GM19025 (cell line): ENCODE data around the gene HIPK4.

ENCODE experiments used
- ATAC-seq: cut with Tn5 transposase; IDR thresholded peaks from one replicate; pipeline ENCODE4 v1.9.1; 2021; ENCODE audit warnings: mild to moderate bottlenecking, low read depth, moderate library complexity; ENCODE audit not compliant: unreplicated experiment

Gene HIPK4

GRCh38 chr19:40367577-40368434 lies 22.2 kb downstream of the HIPK4 start:
- no peak for ATAC-seq

GRCh38 chr19:40366697-40367561 lies 23.1 kb downstream of the HIPK4 start:
- no peak for ATAC-seq

GRCh38 chr19:40365613-40366401 lies 24.2 kb downstream of the HIPK4 start:
- ATAC-seq, result no peak

GRCh38 chr19:40365010-40365409 lies 25.0 kb downstream of the HIPK4 start:
- ATAC-seq, result no peak

DNA sequence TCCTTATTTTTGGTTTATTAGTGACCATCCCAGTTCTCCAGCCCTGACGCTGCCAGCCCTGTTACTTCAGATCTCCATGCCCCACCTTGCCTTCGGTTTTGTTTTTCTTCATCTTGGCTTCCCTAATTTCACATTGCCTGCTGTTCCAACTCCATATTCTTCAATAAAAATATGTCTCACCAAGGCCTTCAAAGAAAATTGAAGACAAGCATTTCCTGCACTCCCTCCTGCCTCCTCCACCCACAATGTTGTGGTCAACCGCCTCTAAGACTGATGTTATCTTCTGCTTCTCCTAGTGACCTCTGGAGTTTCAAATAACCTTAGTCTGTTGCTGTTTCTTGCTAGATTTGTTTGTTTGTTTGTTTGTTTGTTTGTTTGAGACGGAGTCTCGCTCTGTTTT lies 26.9 kb downstream of the HIPK4 start:
- no peak for ATAC-seq

- no peak for ATAC-seq
Measured at GRCh38 chr19:40362160-40362559, 27.8 kb downstream of the HIPK4 start.

GRCh38 chr19:40360708-40361241 lies 29.2 kb downstream of the HIPK4 start:
- no peak for ATAC-seq

DNA sequence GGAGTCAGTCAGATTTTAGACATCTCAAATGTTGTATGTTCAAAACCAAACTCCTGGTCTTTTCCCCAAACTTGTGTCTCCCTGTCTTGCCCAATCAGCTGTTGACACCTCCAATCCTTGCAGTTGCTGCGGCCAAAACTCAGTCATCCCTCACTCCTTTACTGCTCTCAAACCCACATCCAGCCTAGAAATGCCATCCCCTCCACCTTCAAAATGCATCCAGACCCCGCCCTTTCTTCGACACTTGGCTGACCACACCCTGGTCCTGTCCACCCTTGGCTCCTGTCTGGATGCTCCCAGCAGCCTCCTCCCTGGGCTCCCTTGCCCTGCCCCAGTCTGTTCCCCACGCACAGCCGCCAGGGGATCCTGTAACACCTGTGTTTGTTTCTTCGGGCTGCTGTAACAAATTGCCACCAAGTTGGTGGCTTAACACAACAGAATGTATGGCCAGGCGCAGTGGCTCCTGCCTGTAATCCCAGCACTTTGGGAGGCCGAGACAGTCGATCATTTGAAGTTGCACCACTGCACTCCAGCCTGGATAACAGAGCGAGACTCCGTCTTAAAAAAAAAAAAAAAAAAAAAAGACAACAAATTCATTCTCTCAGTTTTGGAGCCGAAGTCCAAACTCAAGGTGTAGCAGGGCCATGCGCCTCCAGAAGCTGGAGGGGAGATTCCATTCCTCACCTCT lies 29.8 kb downstream of the HIPK4 start:
- no peak for ATAC-seq

DNA sequence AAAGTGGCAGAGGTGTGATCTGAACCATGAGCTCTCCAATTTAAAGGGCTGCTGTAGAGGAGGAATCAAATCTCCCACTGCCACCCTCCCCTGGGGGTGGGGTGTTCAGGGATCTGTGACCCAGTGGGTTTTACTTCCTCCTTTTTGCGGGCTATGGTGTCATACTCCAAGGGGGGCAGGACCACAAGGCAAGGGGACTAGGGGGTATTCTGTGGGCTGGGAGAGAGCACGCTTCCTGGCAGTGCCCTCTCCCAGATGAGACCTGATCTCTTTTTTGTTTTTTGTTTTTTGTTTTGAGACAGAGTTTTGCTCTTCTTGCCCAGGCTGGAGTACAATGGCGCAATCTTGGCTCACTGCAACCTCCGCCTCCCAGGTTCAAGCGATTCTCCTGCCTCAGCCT lies 31.2 kb downstream of the HIPK4 start:
- no peak for ATAC-seq

GRCh38 chr19:40357640-40358039 lies 32.3 kb downstream of the HIPK4 start:
- ATAC-seq, result no peak

- no peak for ATAC-seq
Measured at GRCh38 chr19:40356681-40357595, 33.0 kb downstream of the HIPK4 start.

DNA sequence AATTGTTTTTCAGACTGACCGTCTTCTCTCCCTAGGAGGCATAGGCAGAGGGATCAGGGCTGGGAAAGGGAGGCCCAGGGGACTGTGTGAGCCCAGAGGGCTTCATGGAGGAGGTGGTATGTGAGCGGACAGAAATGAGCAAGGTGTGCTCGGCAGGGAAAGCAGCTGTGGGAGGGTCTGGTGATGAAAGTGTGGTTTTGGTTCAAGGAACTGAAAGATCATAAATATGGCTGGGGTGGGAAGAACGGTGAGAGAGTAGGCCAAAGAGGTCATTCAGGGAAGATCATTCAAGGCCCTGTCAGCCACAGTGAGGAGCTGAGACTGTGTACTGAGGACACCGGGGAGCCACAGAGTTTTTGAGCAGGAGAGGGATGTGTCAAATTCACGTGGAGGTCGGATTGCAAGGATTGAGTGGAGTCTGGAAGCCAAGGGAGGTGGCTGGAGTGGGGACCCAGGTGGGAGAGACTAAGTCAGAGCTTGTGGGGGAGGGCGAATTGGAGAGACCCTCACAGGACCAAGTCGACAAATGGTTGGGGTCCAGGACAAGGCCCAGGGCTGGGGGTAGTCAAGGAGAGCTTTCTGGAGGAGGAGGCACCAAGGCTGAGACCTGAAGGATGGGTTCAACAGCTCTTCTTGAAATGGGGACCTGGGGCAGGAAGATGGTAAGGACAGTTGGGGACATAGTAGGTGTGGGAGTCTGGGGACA lies 33.9 kb downstream of the HIPK4 start:
- ATAC-seq, result no peak

DNA sequence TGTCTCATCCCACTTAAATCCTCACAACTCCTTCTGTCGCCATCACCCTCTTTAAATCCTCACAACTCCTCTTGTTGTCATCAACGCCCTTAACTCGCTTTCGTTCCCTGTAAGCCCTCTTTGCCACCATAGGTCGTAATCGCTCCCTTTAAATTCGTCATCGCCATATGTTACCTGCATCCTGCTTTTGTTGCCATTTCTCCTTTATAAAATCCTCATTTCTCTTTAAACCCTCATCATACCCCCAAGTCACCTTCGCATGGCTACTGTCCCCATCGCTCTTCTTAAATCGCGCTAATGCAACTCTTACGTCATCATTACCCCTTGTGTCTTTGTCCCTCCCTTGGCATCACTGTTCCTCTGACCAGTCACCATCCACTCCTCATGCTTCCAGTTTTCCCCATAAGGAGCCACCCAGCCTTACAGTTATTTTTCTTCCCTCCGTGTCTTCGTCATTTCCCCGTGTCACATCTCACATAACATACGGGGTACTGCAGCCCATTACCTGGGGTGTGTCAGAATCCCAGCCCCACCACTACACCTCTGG lies 40.9 kb downstream of the HIPK4 start:
- no peak for ATAC-seq

DNA sequence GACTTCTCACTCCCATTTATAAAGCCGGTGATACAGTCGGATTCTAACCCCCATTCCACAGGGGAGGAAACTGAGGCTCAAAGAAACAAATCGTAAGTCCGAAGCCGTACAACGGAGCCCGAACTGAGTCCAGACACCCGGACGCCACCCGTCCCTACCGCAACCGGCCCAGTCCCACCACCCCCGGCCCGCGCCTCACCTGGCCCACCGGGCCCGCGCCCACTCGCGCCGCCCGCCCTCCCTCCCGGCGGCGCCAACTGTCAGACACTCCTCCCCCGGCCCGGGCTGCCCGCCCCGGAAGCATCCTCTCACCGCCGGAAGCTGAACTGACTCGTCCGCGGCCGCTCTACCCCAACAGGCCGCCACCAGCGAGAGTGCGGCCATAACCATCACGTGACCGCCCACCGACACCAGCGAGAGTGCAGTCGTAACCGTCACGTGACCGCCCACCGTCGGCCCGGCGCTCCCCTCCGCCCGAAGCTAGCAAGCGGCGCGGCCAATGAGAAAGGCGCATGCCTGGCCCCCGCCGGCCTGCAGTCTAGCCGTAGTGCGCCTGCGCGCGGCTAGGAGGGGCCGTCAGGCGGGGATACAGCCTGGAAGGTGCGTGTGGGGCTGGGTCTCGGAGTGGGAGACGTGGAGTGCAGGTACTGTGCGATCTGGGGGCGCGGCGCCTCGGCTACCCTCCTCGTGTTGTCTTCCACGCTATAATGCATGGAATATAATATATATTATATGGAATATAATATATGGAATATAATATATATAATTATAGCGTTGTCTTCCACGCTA lies 41.7 kb downstream of the HIPK4 start, which contains the start of the genes C19orf47 and PLD3:
Gene C19orf47 (minus strand): TSS at position 273 of the 789 bp plus-strand sequence. CDS start 6,540 bp downstream, outside the sequence.
Gene PLD3 (plus strand): TSS at position 571 of the 789 bp plus-strand sequence. CDS start 17,789 bp downstream, outside the sequence.
- ATAC-seq, result peak; percentile 96

GRCh38 chr19:40344422-40344821 lies 45.6 kb downstream of the HIPK4 start:
- no peak for ATAC-seq

GRCh38 chr19:40342644-40343311 lies 47.2 kb downstream of the HIPK4 start:
- no peak for ATAC-seq
